ENCODE measurements around the gene ARHGAP6. TPM values are rescaled to one million over a fixed set of nuclear protein-coding genes. Genes with fewer than 3 reads are reported as not detected.
"Not testable (repeated sequence)": the region's sequence is repeated elsewhere in the genome, so short reads cannot be mapped to it uniquely, and the experiment has no call there.

Gene ARHGAP6
- total RNA-seq, 4 donors from 2014 or later, result 2.7 to 9.1 (median 4.3) TPM

- no peak for DNase-seq (ENCODE audit: low spot score in 2 of 2)
- WGBS, 2 donors, result 80 to 93% methylated on average over 3 of the region's 3 CpGs
- H3K4me3 ChIP-seq (ENCODE audit: low read depth, poor library complexity, severe bottlenecking), result no peak overlapping the region
- intact Hi-C loops (cut with DNase I; ENCODE audit: low total_unique reads), result loop anchor here (5.0 kb wide), 1 partner anchor 938 kb away; no protein-coding TSS in a partner anchor
- TF ChIP-seq POLR2A (IDR thresholded peaks at IDR 0.05) (no peak), CTCF (IDR thresholded peaks at IDR 0.05) (no peak)
Measured at GRCh38 chrX:11130136-11130535, 535.6 kb downstream of the ARHGAP6 start.

- 55 to 60% methylated on average over 5 of the region's 5 CpGs for WGBS, 2 donors
- DNase-seq (ENCODE audit: low spot score in 2 of 2), result no peak
- no peak overlapping the region for H3K4me3 ChIP-seq (ENCODE audit: low read depth, poor library complexity, severe bottlenecking)
- TF ChIP-seq POLR2A (IDR thresholded peaks at IDR 0.05) (no peak), CTCF (IDR thresholded peaks at IDR 0.05) (no peak)
- intact Hi-C loops (cut with DNase I; ENCODE audit: low total_unique reads), result loop anchor here (5.0 kb wide), 1 partner anchor 937 kb away; no protein-coding TSS in a partner anchor
Measured at GRCh38 chrX:11129534-11130105, 536.1 kb downstream of the ARHGAP6 start.

GRCh38 chrX:11125060-11125459 lies 540.7 kb downstream of the ARHGAP6 start:
- 71 to 88% methylated on average over 5 of the region's 5 CpGs for WGBS, 2 donors
- DNase-seq (ENCODE audit: low spot score in 2 of 2), result no peak
- no peak overlapping the region for H3K4me3 ChIP-seq (ENCODE audit: low read depth, poor library complexity, severe bottlenecking)
- TF ChIP-seq CTCF (IDR thresholded peaks at IDR 0.05), result no peak
- no peak for TF ChIP-seq POLR2A (IDR thresholded peaks at IDR 0.05)
- intact Hi-C loops (cut with DNase I; ENCODE audit: low total_unique reads), result no loop called here

- DNase-seq (ENCODE audit: low spot score in 2 of 2), result no peak
- TF ChIP-seq POLR2A (IDR thresholded peaks at IDR 0.05) (no peak), CTCF (IDR thresholded peaks at IDR 0.05) (no peak)
- intact Hi-C loops (cut with DNase I; ENCODE audit: low total_unique reads), result no loop called here
- H3K4me3 ChIP-seq (ENCODE audit: low read depth, poor library complexity, severe bottlenecking), result no peak overlapping the region
- 51 to 78% methylated on average over 2 of the region's 2 CpGs for WGBS, 2 donors
Measured at GRCh38 chrX:11124112-11124511, 541.6 kb downstream of the ARHGAP6 start.

GRCh38 chrX:11123087-11123486 lies 542.6 kb downstream of the ARHGAP6 start:
- WGBS, 2 donors, result 87 to 96% methylated on average over 5 to 6 of the region's 6 CpGs
- DNase-seq (ENCODE audit: low spot score in 2 of 2); intact Hi-C loops (cut with DNase I; ENCODE audit: low total_unique reads); H3K4me3 ChIP-seq (ENCODE audit: low read depth, poor library complexity, severe bottlenecking): not testable (repeated sequence)

- TF ChIP-seq POLR2A (IDR thresholded peaks at IDR 0.05) (no peak), CTCF (IDR thresholded peaks at IDR 0.05) (no peak)
Measured at GRCh38 chrX:11119313-11119943, 546.3 kb downstream of the ARHGAP6 start.

More at GRCh38 chrX:11119313-11119943, 546.3 kb downstream of the ARHGAP6 start:
- no peak overlapping the region for H3K4me3 ChIP-seq (ENCODE audit: low read depth, poor library complexity, severe bottlenecking)
- intact Hi-C loops (cut with DNase I; ENCODE audit: low total_unique reads), result no loop called here
- WGBS, 2 donors, result 60 to 61% methylated on average over 8 of the region's 8 CpGs
- DNase-seq (ENCODE audit: low spot score in 2 of 2), result no peak

Data from lower leg skin (tissue), 4 donors.